Parathyroid adenoma (tissue), 2 donors: ENCODE results near the gene DCLK3.

Experiments used
- H2AFZ ChIP-seq: fragments of 300-600 bp; sonication (generic); one replicate; pipeline ENCODE4 v1.7.0; 2017; ENCODE audit warnings: antibody characterized with exemption, mild to moderate bottlenecking
- H3K27ac ChIP-seq: fragments of 300-600 bp; sonication (generic); one replicate; pipeline ENCODE4 v1.7.0; 2017
- H3K27me3 ChIP-seq: fragments of 300-600 bp; sonication (generic); one replicate; pipeline ENCODE4 v1.7.0; 2017; ENCODE audit warnings: low read length; ENCODE audit not compliant: control insufficient read depth, insufficient read depth
- H3K36me3 ChIP-seq: fragments of 300-600 bp; sonication (generic); one replicate; pipeline ENCODE4 v1.7.0; 2017; ENCODE audit warnings: low read length; ENCODE audit not compliant: control insufficient read depth, insufficient read depth
- H3K4me1 ChIP-seq: fragments of 300-600 bp; sonication (generic); one replicate; pipeline ENCODE4 v1.7.0; 2017; ENCODE audit warnings: control low read depth
- H3K4me2 ChIP-seq: fragments of 300-600 bp; sonication (generic); one replicate; pipeline ENCODE4 v1.7.0; 2017; ENCODE audit warnings: low read length
- H3K4me3 ChIP-seq: fragments of 300-600 bp; sonication (generic); one replicate; pipeline ENCODE4 v1.7.0; 2017; ENCODE audit warnings: low read depth, low read length
- H3K79me2 ChIP-seq: fragments of 300-600 bp; sonication (generic); one replicate; pipeline ENCODE4 v1.7.0; 2017; ENCODE audit warnings: control low read depth
- H3K9ac ChIP-seq: fragments of 300-600 bp; sonication (generic); one replicate; pipeline ENCODE4 v1.7.0; 2017; ENCODE audit warnings: mild to moderate bottlenecking
- H3K9me3 ChIP-seq: fragments of 300-600 bp; sonication (generic); one replicate; pipeline ENCODE4 v1.7.0; 2017; ENCODE audit warnings: low read length; ENCODE audit not compliant: control insufficient read depth
- CTCF ChIP-seq: fragments of 300-600 bp; sonication (generic); IDR thresholded peaks from one replicate; pipeline ENCODE4 v1.7.0; 2017; ENCODE audit warnings: antibody characterized with exemption, mild to moderate bottlenecking
- donor health status: primary hyperparathyroidism.

Gene DCLK3

GRCh38 chr3:36688815-36689214 lies 75.5 kb downstream of the DCLK3 start:
- H3K27me3 ChIP-seq, result no peaks in the 10 kb centered on the region
- TF ChIP-seq CTCF, result no peak

GRCh38 chr3:36686516-36686915 lies 77.8 kb downstream of the DCLK3 start:
- Histone ChIP-seq H3K27me3 (no peaks in the 10 kb centered on the region), H3K4me1 (no peaks in the 10 kb centered on the region), H2AFZ (no peak overlapping the region), H3K36me3 (no peaks in the 10 kb centered on the region), H3K9ac (no peak overlapping the region), H3K79me2 (no peaks in the 10 kb centered on the region), H3K9me3 (no peaks in the 10 kb centered on the region), H3K27ac (no peak overlapping the region), H3K4me2 (no peak overlapping the region), H3K4me3 (no peak overlapping the region)
- no peak for TF ChIP-seq CTCF

More at GRCh38 chr3:36688815-36689214, 75.5 kb downstream of the DCLK3 start:
- Histone ChIP-seq H3K9me3 (no peaks in the 10 kb centered on the region), H3K27ac (no peak overlapping the region), H3K79me2 (no peaks in the 10 kb centered on the region), H3K36me3 (no peaks in the 10 kb centered on the region), H3K4me2 (no peak overlapping the region), H2AFZ (no peak overlapping the region), H3K9ac (no peak overlapping the region), H3K4me3 (no peak overlapping the region), H3K4me1 (no peaks in the 10 kb centered on the region)

GRCh38 chr3:36681867-36682266 lies 82.5 kb downstream of the DCLK3 start:
- no peak for TF ChIP-seq CTCF
- no peaks in the 10 kb centered on the region for H3K36me3 ChIP-seq

GRCh38 chr3:36680952-36681351 lies 83.4 kb downstream of the DCLK3 start:
- H3K9me3 ChIP-seq, result no peaks in the 10 kb centered on the region
- no peaks in the 10 kb centered on the region for H3K4me1 ChIP-seq
- no peak overlapping the region for H3K4me3 ChIP-seq
- no peaks in the 10 kb centered on the region for H3K79me2 ChIP-seq
- H3K27ac ChIP-seq, result no peak overlapping the region
- no peak overlapping the region for H3K4me2 ChIP-seq
- no peak overlapping the region for H2AFZ ChIP-seq
- H3K27me3 ChIP-seq, result no peaks in the 10 kb centered on the region
- no peak overlapping the region for H3K9ac ChIP-seq
- no peak for TF ChIP-seq CTCF
- no peaks in the 10 kb centered on the region for H3K36me3 ChIP-seq

More at GRCh38 chr3:36681867-36682266, 82.5 kb downstream of the DCLK3 start:
- Histone ChIP-seq H3K9ac (no peak overlapping the region), H3K4me3 (no peak overlapping the region), H3K4me2 (no peak overlapping the region), H3K27me3 (no peaks in the 10 kb centered on the region), H3K9me3 (no peaks in the 10 kb centered on the region), H2AFZ (no peak overlapping the region), H3K79me2 (no peaks in the 10 kb centered on the region), H3K27ac (no peak overlapping the region), H3K4me1 (no peaks in the 10 kb centered on the region)

- Histone ChIP-seq H3K4me3 (no peak overlapping the region), H3K9ac (no peak overlapping the region), H3K79me2 (no peaks in the 10 kb centered on the region), H3K27me3 (no peaks in the 10 kb centered on the region), H2AFZ (no peak overlapping the region), H3K27ac (no peak overlapping the region), H3K36me3 (no peaks in the 10 kb centered on the region), H3K4me1 (no peaks in the 10 kb centered on the region), H3K4me2 (no peak overlapping the region), H3K9me3 (no peaks in the 10 kb centered on the region)
- TF ChIP-seq CTCF, result no peak
Observed at GRCh38 chr3:36679384-36680200, 84.8 kb downstream of the DCLK3 start.
